HUDEP-2 (cell line): ENCODE results near the gene SPATA31E1.
"Not testable (repeated sequence)": the region's sequence is repeated elsewhere in the genome, so short reads cannot be mapped to it uniquely, and the experiment has no call there.

Experiments
- DNase-seq, 76 experiments: peaks; one replicate each; lab custom pipeline; 2025; ENCODE audit not compliant: unreplicated experiment in 76 of 76; lab: John Stamatoyannopoulos, UW

SPATA31E1 gene

GRCh38 chr9:87919013-87919412 lies 36.3 kb downstream of the SPATA31E1 start:
- DNase-seq: not testable (repeated sequence)

GRCh38 chr9:87921561-87921960 lies 38.9 kb downstream of the SPATA31E1 start:
- DNase-seq: not testable (repeated sequence)

GRCh38 chr9:87923012-87923411 lies 40.3 kb downstream of the SPATA31E1 start:
- not testable (repeated sequence) for DNase-seq

GRCh38 chr9:87924851-87925250 lies 42.2 kb downstream of the SPATA31E1 start:
- not testable (repeated sequence) for DNase-seq

GRCh38 chr9:87929152-87929551 lies 46.5 kb downstream of the SPATA31E1 start:
- DNase-seq: not testable (repeated sequence)

- not testable (repeated sequence) for DNase-seq
Observed at GRCh38 chr9:87934444-87934843, 51.8 kb downstream of the SPATA31E1 start.

- DNase-seq: not testable (repeated sequence)
Observed at GRCh38 chr9:87937352-87937751, 54.7 kb downstream of the SPATA31E1 start.

- DNase-seq: not testable (repeated sequence)
Observed at GRCh38 chr9:87937918-87938317, 55.2 kb downstream of the SPATA31E1 start.

GRCh38 chr9:87938336-87938735 lies 55.7 kb downstream of the SPATA31E1 start:
- DNase-seq: not testable (repeated sequence)
